ENCODE data around the gene VEZT.

- TF ChIP-seq CTCF (conservative IDR thresholded peaks at IDR 0.05) (no peak), ZFX (IDR thresholded peaks at IDR 0.05) (no peak)
Measured at GRCh38 chr12:95253386-95253785, 35.8 kb downstream of the VEZT start.

Data from C4-2B (cell line).